ENCODE measurements around the gene CWC27.
"Not testable (repeated sequence)": the region's sequence is repeated elsewhere in the genome, so short reads cannot be mapped to it uniquely, and the experiment has no call there.

CWC27 gene

DNA sequence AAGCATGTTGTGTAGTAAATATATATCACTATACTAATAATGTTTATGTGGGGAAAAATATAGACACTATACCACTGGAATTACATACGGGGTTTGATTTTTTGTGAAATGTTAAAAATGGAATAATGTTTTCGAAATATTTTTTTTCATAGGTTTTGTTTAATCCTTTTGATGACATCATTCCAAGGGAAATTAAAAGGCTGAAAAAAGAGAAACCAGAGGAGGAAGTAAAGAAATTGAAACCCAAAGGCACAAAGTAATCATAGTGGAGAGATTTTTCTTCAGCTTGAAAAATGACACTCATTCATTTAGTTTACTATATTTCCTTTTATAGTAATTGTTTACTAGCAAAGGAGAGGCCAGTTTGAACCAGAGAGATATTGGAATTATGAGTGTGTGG is 17.6 kb downstream of the CWC27 start:
- in situ Hi-C loops (cut with MboI; ENCODE audit: low sequenced_read_pairs), result loop anchor here (25.0 kb wide), 1 partner anchor 149 kb away; no protein-coding TSS in a partner anchor

GRCh38 chr5:64788156-64788555 is 19.4 kb downstream of the CWC27 start:
- in situ Hi-C loops (cut with MboI; ENCODE audit: low sequenced_read_pairs), result loop anchor here (25.0 kb wide), 1 partner anchor 151 kb away; no protein-coding TSS in a partner anchor

- in situ Hi-C loops (cut with MboI; ENCODE audit: low sequenced_read_pairs), result loop anchor here (25.0 kb wide), 1 partner anchor 152 kb away; no protein-coding TSS in a partner anchor
These were observed 20.7 kb downstream of the CWC27 start for GRCh38 chr5:64789457-64789856.

- in situ Hi-C loops (cut with MboI; ENCODE audit: low sequenced_read_pairs), result loop anchor here (25.0 kb wide), 1 partner anchor 153 kb away; no protein-coding TSS in a partner anchor
These were observed 21.5 kb downstream of the CWC27 start for GRCh38 chr5:64790210-64790609.

DNA sequence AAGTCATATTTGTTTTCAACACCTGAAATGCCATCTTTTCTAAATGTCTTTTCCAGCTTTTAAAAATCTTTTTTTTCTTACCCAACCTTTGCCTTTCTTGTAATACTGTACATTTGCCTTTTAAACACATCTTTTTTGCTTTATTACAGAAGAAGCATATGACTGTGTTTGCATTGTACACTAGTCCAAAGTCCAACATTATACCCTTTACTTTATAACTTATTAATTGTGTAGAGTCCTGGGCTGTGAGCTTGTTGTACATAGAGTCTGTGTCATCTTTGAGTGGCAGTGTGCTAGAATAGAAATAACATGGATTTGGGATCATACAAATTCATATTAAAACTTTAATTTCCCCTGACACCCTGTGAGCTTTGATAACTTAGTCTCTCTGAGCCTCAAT is 23.7 kb downstream of the CWC27 start:
- in situ Hi-C loops (cut with MboI; ENCODE audit: low sequenced_read_pairs), result loop anchor here (25.0 kb wide), 1 partner anchor 155 kb away; no protein-coding TSS in a partner anchor

DNA sequence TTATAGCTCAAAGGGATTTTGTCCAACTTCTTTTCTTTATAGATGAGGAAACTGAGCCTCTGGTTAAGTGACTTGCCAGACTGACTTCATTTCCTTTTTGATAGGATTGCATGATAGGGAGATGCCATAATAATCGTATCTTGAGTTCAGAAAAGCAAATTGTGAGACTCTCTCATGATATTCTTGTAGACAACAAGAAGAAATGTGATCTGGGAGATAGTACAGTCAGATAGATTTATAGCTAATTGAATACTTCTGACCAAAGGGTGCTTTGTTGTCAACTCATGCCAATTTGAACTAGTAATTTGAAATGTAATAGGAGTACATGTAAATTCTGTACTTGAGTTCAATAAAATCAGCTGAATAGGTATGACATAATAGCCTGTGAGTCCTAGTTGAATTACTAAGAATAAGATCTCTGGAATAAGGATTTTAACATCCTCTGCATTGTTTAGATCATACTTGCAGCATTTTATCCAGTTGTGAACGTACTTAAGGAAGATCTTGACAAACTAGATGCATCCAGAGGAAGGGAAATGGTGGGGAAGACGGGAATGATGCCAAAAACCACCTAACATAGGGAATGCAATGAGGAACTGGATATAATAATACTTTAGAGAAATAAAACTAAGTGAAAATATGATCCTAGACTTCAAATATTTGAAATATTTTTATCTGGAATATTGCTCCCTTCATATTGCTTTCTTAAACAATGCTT is 25.5 kb downstream of the CWC27 start:
- in situ Hi-C loops (cut with MboI; ENCODE audit: low sequenced_read_pairs), result loop anchor here (25.0 kb wide), 1 partner anchor 157 kb away; no protein-coding TSS in a partner anchor

DNA sequence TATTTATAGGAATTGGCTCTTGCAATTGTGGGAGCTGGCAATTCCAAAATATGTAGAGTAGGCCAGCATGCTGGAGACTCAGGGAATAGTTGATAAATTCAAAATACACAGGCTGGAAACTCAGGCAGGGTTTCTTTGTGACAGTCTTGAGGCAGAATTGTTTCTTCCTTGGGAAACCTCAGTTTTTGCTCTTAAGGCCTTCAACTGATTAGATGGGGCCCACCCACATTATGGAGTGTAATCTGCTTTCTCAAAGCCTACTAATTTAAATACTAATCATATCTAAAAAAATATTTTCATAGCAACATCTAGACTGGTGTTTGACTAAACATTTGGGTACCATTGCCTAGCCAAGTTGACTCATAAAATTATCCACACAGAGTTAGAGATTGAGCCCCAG is 27.6 kb downstream of the CWC27 start:
- in situ Hi-C loops (cut with MboI; ENCODE audit: low sequenced_read_pairs), result loop anchor here (25.0 kb wide), 1 partner anchor 159 kb away; no protein-coding TSS in a partner anchor

- in situ Hi-C loops (cut with MboI; ENCODE audit: low sequenced_read_pairs), result no loop called here
These were observed 32.2 kb downstream of the CWC27 start for GRCh38 chr5:64800926-64801325.

GRCh38 chr5:64806537-64806936 is 37.8 kb downstream of the CWC27 start:
- in situ Hi-C loops (cut with MboI; ENCODE audit: low sequenced_read_pairs), result no loop called here

DNA sequence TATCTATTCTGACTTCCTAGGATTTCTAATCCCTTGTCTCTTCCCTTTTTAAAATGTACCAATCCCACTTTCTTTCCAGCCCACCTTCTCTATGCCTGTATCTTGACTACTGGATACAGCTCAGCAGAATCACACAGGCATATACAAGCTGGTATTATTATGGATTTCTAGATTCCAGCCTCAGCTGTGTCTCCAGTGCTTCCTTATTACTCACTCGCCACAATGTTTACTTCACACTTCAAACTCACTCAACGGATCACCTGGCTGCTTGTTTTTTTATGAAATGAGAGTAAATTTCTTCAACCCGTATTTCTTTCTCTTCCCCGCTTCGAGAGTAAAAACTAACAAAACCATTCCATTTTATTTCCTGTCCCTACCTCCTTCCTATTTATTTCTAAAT is 38.8 kb downstream of the CWC27 start:
- in situ Hi-C loops (cut with MboI; ENCODE audit: low sequenced_read_pairs), result no loop called here

- in situ Hi-C loops (cut with MboI; ENCODE audit: low sequenced_read_pairs), result no loop called here
These were observed 42.4 kb downstream of the CWC27 start for GRCh38 chr5:64811050-64811640.

DNA sequence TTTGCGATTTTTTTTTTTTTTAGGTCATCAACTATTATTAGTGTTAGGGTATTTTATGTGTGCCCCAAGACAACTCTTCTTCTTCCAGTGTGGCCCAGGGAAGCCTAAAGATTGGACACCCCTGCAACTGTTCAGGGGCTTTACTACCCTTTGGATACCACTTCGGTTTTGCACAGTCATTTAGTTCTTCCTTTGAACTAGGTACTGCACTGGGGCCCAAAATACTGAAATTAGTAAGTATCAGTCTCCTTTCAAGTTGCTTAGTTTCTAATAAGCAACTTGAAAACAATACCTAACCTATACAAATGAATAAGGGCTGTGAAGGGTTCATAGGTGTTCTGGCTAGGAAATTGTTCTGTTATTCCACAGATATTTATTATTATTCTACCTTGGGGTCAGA is 45.3 kb downstream of the CWC27 start:
- in situ Hi-C loops (cut with MboI; ENCODE audit: low sequenced_read_pairs), result no loop called here

DNA sequence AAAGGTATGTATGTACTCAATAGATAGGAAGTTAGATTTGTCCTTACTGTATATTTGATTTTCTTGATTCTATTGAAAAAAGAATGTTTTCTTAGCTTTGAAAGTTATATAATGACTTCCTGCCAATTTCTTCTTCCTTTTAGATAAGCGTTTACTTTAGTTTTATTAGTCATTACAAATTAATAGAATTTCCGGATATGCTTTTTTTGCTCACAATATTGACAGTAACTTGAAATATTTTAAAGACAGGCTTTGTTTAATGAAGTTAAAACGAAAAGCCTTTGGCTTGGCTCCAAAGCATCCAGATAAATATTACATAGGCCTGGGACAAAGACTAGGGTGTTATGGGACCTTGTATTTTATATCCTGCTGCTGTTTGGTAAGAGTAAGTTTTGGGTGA is 49.5 kb downstream of the CWC27 start:
- in situ Hi-C loops (cut with MboI; ENCODE audit: low sequenced_read_pairs), result no loop called here

DNA sequence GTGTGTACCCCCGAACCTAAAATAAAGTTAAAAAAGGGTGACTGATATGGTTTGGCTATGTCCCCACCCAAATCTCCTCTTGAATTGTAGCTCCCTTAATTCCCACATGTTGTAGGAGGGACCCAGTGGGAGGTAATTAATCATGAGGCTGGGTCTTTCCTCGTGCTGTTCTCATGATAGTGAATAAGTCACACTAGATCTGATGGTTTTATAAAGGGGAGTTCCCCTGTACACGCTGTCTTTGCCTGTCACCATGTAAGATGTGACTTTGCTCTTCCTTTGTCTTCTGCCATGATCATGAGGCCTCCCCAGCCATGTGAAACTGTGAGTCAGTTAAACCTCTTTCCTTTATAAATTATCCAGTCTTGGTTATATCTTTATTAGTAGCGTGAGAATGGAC is 50.6 kb downstream of the CWC27 start:
- in situ Hi-C loops (cut with MboI; ENCODE audit: low sequenced_read_pairs), result not testable (repeated sequence)

GRCh38 chr5:64822320-64822719 is 53.6 kb downstream of the CWC27 start:
- in situ Hi-C loops (cut with MboI; ENCODE audit: low sequenced_read_pairs), result no loop called here

DNA sequence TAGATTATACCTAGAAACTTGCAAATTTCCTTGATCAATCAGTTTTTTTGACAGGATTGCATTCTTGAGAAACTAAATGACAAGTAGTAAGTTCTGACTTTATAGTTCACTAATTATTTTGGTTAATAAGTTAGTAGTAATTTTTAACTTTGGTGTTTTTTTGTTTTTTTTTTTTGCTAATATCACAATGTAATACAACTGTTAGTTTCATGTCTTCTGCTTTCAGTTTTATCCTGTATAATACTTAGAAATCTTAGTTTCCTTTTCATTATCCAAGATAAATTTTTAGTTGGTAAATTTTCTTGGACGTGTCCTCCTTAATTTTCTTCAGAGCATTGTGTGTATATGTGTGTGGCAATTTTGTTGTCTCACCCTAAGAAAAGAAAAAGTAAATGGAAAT is 57.8 kb downstream of the CWC27 start:
- in situ Hi-C loops (cut with MboI; ENCODE audit: low sequenced_read_pairs), result no loop called here

DNA sequence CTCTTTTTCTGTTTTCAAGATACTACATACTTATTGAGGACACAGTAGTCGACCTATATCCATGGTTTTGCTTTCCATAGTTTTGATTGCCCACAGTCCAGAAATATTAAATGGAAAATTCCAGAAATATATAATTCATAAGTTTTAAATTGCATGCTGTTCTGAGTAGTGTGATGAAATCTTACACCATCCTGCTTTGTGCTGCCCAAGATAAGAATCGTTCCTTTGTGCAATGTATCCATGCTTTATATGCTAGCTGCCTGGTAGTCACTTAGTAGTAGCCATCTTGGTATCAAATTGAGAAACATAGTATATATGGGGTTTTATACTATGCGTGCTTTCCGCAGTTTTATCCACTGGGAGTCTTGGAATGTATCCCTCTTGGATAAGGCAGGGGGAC is 59.0 kb downstream of the CWC27 start:
- in situ Hi-C loops (cut with MboI; ENCODE audit: low sequenced_read_pairs), result no loop called here

- in situ Hi-C loops (cut with MboI; ENCODE audit: low sequenced_read_pairs), result not testable (repeated sequence)
These were observed 61.9 kb downstream of the CWC27 start for GRCh38 chr5:64830650-64831049.

GRCh38 chr5:64831996-64832395 is 63.3 kb downstream of the CWC27 start:
- in situ Hi-C loops (cut with MboI; ENCODE audit: low sequenced_read_pairs), result no loop called here

DNA sequence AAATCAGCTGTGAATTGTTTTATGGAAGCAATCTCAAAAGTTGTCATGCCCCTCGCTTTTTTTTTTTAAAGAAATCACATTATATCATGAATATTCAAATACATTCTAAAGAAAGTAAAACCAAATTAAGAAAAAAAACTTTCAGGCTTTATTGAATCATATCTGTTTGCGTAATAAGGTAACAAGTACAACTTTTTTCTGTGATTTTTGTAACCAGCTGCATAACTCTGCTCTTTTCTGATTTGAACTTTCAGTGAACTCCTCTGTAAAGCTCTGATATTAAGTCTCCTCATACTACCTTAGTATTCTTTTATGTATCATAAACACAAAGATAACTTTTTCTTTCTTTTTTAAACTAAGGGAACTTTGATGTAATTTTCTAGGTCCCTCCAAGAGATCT is 65.3 kb downstream of the CWC27 start:
- in situ Hi-C loops (cut with MboI; ENCODE audit: low sequenced_read_pairs), result no loop called here

- in situ Hi-C loops (cut with MboI; ENCODE audit: low sequenced_read_pairs), result no loop called here
These were observed 65.9 kb downstream of the CWC27 start for GRCh38 chr5:64834611-64835010.

DNA sequence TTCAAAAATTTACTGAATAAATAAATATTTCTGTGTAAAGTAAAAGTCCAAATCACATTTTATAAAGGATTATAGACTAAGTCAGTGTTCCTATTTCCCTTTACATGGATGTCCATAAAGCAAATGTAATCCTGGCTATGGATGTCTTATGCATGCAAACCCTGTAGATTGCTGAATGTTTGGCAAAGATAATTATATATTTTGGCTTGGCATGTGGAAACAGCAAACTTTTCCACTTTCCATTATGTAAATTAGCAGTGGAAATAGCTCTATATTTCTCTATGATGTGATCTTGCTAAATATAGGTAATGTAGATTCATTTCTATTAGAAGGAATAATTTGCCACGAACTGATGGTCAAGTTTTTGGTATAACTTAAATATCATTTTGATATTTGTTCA is 66.5 kb downstream of the CWC27 start:
- in situ Hi-C loops (cut with MboI; ENCODE audit: low sequenced_read_pairs), result no loop called here

All from HL-60/S4 (cell line).